Osteoblast (primary cell): Measurements from ENCODE around the gene AOPEP. TPM values are rescaled to one million over a fixed set of nuclear protein-coding genes. Genes with fewer than 3 reads are reported as not detected.

Experiments
- DNase-seq: peaks from one replicate; pipeline ENCODE4 v3.0.0; 2011; ENCODE audit warnings: low spot score, mixed read lengths; ENCODE audit not compliant: insufficient read length; ENCODE audit errors: missing footprints
- H2AFZ ChIP-seq: 2 replicates; pipeline ENCODE4 v1.6.0; 2011; ENCODE audit warnings: mild to moderate bottlenecking, low read length
- H3K27ac ChIP-seq: 2 replicates; pipeline ENCODE4 v1.5.1; 2011; ENCODE audit warnings: mild to moderate bottlenecking, low read depth, low read length, moderate library complexity
- H3K27me3 ChIP-seq: 2 replicates; pipeline ENCODE4 v1.6.0; 2012; ENCODE audit warnings: mild to moderate bottlenecking, control low read depth, inconsistent platforms, low read length, moderate library complexity; ENCODE audit not compliant: insufficient read depth
- H3K36me3 ChIP-seq: 2 replicates; pipeline ENCODE4 v1.5.1; 2011; ENCODE audit warnings: mild to moderate bottlenecking, low read length, control low read depth, moderate library complexity; ENCODE audit not compliant: insufficient read depth
- H3K4me1 ChIP-seq: 2 replicates; pipeline ENCODE4 v1.5.1; 2011; ENCODE audit warnings: mild to moderate bottlenecking, low read length, control low read depth, moderate library complexity; ENCODE audit not compliant: insufficient read depth
- H3K4me2 ChIP-seq: 2 replicates; pipeline ENCODE4 v1.6.0; 2011; ENCODE audit warnings: mild to moderate bottlenecking, low read length; ENCODE audit not compliant: insufficient read depth
- H3K4me3 ChIP-seq: fragments of 200-600 bp; sonication (generic); 3 replicates; pipeline ENCODE4 v1.5.1; 2012; ENCODE audit warnings: mild to moderate bottlenecking, low read length, inconsistent platforms; ENCODE audit not compliant: insufficient read depth
- H3K79me2 ChIP-seq: 2 replicates; pipeline ENCODE4 v1.6.0; 2012; ENCODE audit warnings: mild to moderate bottlenecking, low read length, control low read depth, inconsistent platforms; ENCODE audit not compliant: insufficient read depth
- H3K9me3 ChIP-seq: 2 replicates; pipeline ENCODE4 v1.5.1; 2011; ENCODE audit warnings: low read depth, low read length, control low read depth
- H4K20me1 ChIP-seq: 2 replicates; pipeline ENCODE4 v1.6.0; 2012; ENCODE audit warnings: mild to moderate bottlenecking, low read length, control low read depth; ENCODE audit not compliant: insufficient read depth
- total RNA-seq: library from RNA; depleted of rRNA; stranded (reverse); fragments of >200 nt; gene quantifications from 2 replicates; pipeline ENCODE4 v1.2.3, GENCODE V29; 2012
- TF ChIP-seq, protein P1 (sequence below): IDR thresholded peaks from 2 replicates; pipeline ENCODE4 v1.5.1; 2011; ENCODE audit warnings: mild to moderate bottlenecking, low read depth, low read length, moderate library complexity; ENCODE audit errors: extremely low read depth

Gene AOPEP
- total RNA-seq, 1 donor = 131 TPM

DNA sequence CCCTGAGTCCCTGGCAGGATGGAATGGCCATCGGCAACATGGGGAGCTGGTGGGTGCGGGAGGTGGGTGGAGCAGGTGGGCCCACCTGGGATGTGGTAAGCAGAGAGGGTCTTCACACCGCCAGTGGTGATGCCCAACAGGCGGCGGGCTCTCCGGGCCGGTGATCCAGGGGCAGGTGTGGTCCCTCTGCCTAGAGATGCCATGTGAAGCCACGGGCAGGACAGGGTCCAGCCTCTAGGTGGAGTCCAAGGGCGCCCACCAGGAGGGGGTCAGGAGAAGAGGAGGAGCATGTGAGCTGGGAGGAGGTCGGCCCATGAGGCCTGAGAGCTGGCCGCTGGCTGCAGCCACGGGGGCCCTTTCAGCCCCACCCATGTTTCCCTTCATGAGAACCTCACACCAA lies 369.9 kb downstream of the AOPEP start:
- TF ChIP-seq, protein P1, sequence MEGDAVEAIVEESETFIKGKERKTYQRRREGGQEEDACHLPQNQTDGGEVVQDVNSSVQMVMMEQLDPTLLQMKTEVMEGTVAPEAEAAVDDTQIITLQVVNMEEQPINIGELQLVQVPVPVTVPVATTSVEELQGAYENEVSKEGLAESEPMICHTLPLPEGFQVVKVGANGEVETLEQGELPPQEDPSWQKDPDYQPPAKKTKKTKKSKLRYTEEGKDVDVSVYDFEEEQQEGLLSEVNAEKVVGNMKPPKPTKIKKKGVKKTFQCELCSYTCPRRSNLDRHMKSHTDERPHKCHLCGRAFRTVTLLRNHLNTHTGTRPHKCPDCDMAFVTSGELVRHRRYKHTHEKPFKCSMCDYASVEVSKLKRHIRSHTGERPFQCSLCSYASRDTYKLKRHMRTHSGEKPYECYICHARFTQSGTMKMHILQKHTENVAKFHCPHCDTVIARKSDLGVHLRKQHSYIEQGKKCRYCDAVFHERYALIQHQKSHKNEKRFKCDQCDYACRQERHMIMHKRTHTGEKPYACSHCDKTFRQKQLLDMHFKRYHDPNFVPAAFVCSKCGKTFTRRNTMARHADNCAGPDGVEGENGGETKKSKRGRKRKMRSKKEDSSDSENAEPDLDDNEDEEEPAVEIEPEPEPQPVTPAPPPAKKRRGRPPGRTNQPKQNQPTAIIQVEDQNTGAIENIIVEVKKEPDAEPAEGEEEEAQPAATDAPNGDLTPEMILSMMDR = no peak
- peaks cover 7% of the 10 kb centered on the region for H3K36me3 ChIP-seq
- H3K9me3 ChIP-seq = no peaks in the 10 kb centered on the region
- H3K27me3 ChIP-seq = no peaks in the 10 kb centered on the region
- H3K4me3 ChIP-seq = no peak overlapping the region
- H3K79me2 ChIP-seq = peaks cover 20% of the 10 kb centered on the region
- no peaks in the 10 kb centered on the region for H4K20me1 ChIP-seq
- no peak overlapping the region for H3K27ac ChIP-seq
- H3K4me1 ChIP-seq = peaks cover 40% of the 10 kb centered on the region
- DNase-seq = peak; percentile 27
- H3K4me2 ChIP-seq = no peak overlapping the region
- H2AFZ ChIP-seq = no peak overlapping the region

DNA sequence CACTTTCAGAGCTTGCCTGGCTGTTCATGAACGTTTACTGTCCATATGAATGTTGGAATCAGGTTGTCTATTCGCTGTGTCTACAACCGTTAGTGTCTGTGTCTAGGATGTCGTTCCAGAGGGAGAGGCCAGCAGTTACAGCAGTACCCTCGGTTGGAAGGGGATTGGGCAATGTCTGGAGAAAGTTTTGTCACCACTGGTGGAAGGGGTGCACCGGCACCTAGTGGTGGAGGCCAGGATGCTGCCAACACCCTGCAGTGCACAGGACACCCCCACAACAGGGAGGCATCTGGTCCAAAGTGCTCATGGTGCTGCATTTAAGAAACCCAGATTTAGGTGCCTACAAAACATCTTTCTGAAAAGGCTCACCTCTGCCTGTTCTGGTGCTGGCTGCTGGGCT lies 370.3 kb downstream of the AOPEP start:
- Histone ChIP-seq H3K9me3 (no peaks in the 10 kb centered on the region), H3K4me3 (no peak overlapping the region), H3K27me3 (no peaks in the 10 kb centered on the region), H3K4me2 (no peak overlapping the region), H2AFZ (no peak overlapping the region), H3K4me1 (peaks cover 36% of the 10 kb centered on the region), H3K36me3 (peaks cover 7% of the 10 kb centered on the region), H3K79me2 (peaks cover 22% of the 10 kb centered on the region), H3K27ac (no peak overlapping the region), H4K20me1 (no peaks in the 10 kb centered on the region)
- peak; percentile 71 for DNase-seq
- TF ChIP-seq, protein P1 = no peak

DNA sequence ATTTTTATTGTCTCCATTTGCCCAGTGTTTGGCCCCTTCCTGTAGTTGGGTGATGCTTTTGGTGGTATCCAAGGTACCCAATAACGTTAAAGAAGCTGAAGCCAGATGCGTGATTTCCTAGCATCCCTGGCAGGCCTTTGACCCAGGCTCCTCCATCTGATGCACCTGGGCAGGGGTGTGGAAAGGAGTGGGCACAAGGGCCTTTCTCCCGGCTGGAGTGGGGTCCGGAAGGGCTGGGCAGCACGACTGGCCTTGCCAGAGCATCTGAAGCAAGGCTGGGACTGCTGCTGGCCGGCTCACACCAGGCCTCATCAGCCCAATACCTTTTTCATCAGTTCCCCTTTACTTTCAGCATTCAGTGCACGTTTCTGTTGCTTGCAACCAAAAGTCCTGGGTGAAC lies 370.8 kb downstream of the AOPEP start:
- DNase-seq = peak; percentile 43
- peaks cover 31% of the 10 kb centered on the region for H3K4me1 ChIP-seq
- no peaks in the 10 kb centered on the region for H3K9me3 ChIP-seq
- H4K20me1 ChIP-seq = no peaks in the 10 kb centered on the region
- H3K27me3 ChIP-seq = no peaks in the 10 kb centered on the region
- H3K27ac ChIP-seq = no peak overlapping the region
- no peak overlapping the region for H3K4me2 ChIP-seq
- no peak overlapping the region for H2AFZ ChIP-seq
- H3K4me3 ChIP-seq = no peak overlapping the region
- peaks cover 22% of the 10 kb centered on the region for H3K79me2 ChIP-seq
- H3K36me3 ChIP-seq = peaks cover 7% of the 10 kb centered on the region
- TF ChIP-seq, protein P1 = no peak

DNA sequence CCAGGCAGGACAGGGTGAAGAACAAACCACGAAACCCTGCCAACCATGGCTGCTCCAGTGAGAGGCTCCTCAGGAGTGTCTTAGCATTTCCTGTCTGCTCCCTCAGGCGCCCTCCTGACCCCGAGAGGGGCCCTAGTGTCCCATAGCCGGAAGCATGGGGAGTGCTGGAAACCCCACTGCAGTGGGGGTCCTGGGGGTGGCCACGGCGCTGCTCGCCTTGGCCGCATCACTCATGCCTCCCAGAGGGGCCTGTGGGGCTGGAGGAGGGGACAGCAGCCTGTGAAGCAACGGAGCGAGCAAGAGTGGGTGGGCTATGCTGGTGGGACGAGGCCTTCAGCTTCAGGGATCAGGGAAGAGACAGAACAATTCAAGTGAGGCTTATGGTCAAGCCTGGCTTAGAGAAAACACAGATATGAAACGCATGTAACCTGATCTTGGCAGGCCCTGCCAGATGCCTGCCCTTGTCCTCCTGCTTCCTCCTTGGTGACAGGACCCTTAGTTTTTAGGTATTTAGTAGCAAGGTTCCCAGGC lies 372.0 kb downstream of the AOPEP start:
- H4K20me1 ChIP-seq = no peaks in the 10 kb centered on the region
- DNase-seq = peak; percentile 73
- H3K9me3 ChIP-seq = no peaks in the 10 kb centered on the region
- H3K4me2 ChIP-seq = no peak overlapping the region
- H3K27ac ChIP-seq = no peak overlapping the region
- peaks cover 26% of the 10 kb centered on the region for H3K79me2 ChIP-seq
- peaks cover 11% of the 10 kb centered on the region for H3K36me3 ChIP-seq
- TF ChIP-seq, protein P1 = no peak
- no peak overlapping the region for H2AFZ ChIP-seq
- H3K4me3 ChIP-seq = no peak overlapping the region
- H3K27me3 ChIP-seq = no peaks in the 10 kb centered on the region
- peaks cover 19% of the 10 kb centered on the region for H3K4me1 ChIP-seq
